ENCODE results near the gene ZNF77.
A peak's percentile ranks its signal among the peaks of the same experiment; 100 is the strongest.

ZNF77 gene

GRCh38 chr19:2888731-2889224, 56.0 kb downstream of the ZNF77 start:
- Histone ChIP-seq H3K27ac (ENCODE audit: insufficient read depth in 1 of 2, low read depth in 1 of 2, low read length in 2 of 2, poor library complexity in 1 of 2, severe bottlenecking in 2 of 2) (no peak overlapping the region), H3K36me3 (ENCODE audit: control insufficient read depth in 4 of 4, insufficient read depth in 4 of 4, low read length in 3 of 4) (no peaks in the 10 kb centered on the region), H3K4me3 (ENCODE audit: control insufficient read depth in 1 of 7, extremely low read depth in 1 of 7, insufficient read depth in 4 of 7, low read depth in 2 of 7, low read length in 6 of 7) (peak overlapping the region in 4 of 7 experiments; percentile 29 to 65 (median 50)), H3K27me3 (replicated peaks in 2 of 5; ENCODE audit: control insufficient read depth in 4 of 5, insufficient read depth in 5 of 5, low read length in 4 of 5) (no peaks in the 10 kb centered on the region), H3K4me1 (ENCODE audit: control extremely low read depth in 1 of 4, control insufficient read depth in 4 of 4, insufficient read depth in 4 of 4, low read length in 3 of 4) (peaks cover 0 to 29% (median 4%) of the 10 kb centered on the region in 4 experiments), H3K9me3 (ENCODE audit: control extremely low read depth in 1 of 5, control insufficient read depth in 4 of 5, insufficient read depth in 2 of 5, low read depth in 1 of 5, low read length in 4 of 5) (peaks cover 0 to 10% (median 0%) of the 10 kb centered on the region in 5 experiments)
- WGBS (ENCODE audit: insufficient coverage): 59% methylated on average over 36 of the region's 37 CpGs
- CTCF ChIA-PET: interaction anchor here (0.8 to 1.9 kb wide), 3 partner anchors 16 to 240 kb away, joined by 3 to 4 read pairs (median 3); no protein-coding TSS in a partner anchor
- peak; percentile 61 to 89 (median 74) for DNase-seq
- POLR2A ChIA-PET: interaction anchor here (0.6 to 2.8 kb wide), 2 partner anchors 56 to 61 kb away, joined by 3 to 13 read pairs; partner anchors contain the start of gene ZNF77

DNA sequence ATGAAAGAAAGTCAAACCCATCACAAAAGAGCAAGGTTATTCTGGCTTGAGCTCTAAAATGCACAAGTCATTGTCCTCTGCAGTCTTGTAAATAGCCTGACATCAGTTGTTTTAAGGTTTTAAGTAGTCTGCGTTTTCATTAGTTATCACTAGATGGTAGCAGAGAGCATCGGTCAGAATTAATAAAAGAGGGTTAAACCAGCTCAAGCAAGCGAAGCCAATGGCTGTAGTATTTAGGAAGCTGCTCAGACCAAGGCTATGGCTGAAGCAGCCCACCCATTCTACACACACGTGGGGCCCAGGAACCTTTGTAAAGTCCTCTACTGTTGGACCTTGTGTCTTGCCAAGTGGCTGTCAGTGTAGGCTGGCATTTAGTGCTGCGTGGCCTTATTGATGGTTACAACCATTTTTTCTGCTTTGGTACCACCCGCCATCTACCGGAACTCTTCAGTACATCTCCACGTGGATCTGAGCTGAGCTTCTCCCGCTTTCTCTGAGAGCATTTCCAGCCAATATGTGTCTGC, 57.3 kb downstream of the ZNF77 start:
- Histone ChIP-seq H3K36me3 (ENCODE audit: control insufficient read depth in 4 of 4, insufficient read depth in 4 of 4, low read length in 3 of 4) (no peaks in the 10 kb centered on the region), H3K9me3 (ENCODE audit: control extremely low read depth in 1 of 5, control insufficient read depth in 4 of 5, insufficient read depth in 2 of 5, low read depth in 1 of 5, low read length in 4 of 5) (peaks cover 0 to 10% (median 0%) of the 10 kb centered on the region in 5 experiments), H3K4me3 (ENCODE audit: control insufficient read depth in 1 of 7, extremely low read depth in 1 of 7, insufficient read depth in 4 of 7, low read depth in 2 of 7, low read length in 6 of 7) (peak overlapping the region in 1 of 7 experiments; percentile 7), H3K4me1 (ENCODE audit: control extremely low read depth in 1 of 4, control insufficient read depth in 4 of 4, insufficient read depth in 4 of 4, low read length in 3 of 4) (peaks cover 0 to 29% (median 4%) of the 10 kb centered on the region in 4 experiments), H3K27me3 (replicated peaks in 2 of 5; ENCODE audit: control insufficient read depth in 4 of 5, insufficient read depth in 5 of 5, low read length in 4 of 5) (no peaks in the 10 kb centered on the region), H3K27ac (ENCODE audit: insufficient read depth in 1 of 2, low read depth in 1 of 2, low read length in 2 of 2, poor library complexity in 1 of 2, severe bottlenecking in 2 of 2) (no peak overlapping the region)
- DNase-seq: peak; percentile 72 to 84 (median 82)
- ChIA-PET CTCF (interaction anchor here (0.9 to 1.9 kb wide), 11 partner anchors 12 to 239 kb away, joined by 3 to 14 read pairs (median 4); partner anchors contain the start of genes ZNF555 and ZNF77), POLR2A (interaction anchor here (2.8 kb wide), 1 partner anchor 63 kb away, joined by 13 read pairs; no protein-coding TSS in a partner anchor)
- WGBS (ENCODE audit: insufficient coverage): 39% methylated on average over 7 of the region's 9 CpGs

DNA sequence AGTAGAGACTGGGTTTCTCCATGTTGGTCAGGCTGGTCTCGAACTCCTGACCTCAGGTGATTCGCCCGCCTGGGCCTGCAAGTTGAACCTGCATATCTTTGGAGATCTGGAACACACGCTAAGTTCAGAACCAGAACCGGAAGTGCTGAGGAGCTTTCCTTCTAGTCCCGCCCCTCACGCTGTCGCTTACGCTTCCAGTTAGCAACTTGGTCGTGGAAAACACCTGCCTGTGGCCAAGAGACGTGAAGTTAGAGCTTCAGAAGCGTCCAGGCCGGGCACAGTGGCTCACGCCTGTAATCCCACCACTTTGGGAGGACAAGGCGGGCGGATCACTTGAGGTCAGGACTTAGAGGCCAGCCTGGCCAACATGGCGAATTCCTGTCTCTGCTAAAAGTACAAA, 59.0 kb downstream of the ZNF77 start:
- ChIA-PET POLR2A (no interaction called here), CTCF (no interaction called here)
- 95% methylated on average over 17 of the region's 17 CpGs for WGBS (ENCODE audit: insufficient coverage)
- Histone ChIP-seq H3K9me3 (ENCODE audit: control extremely low read depth in 1 of 5, control insufficient read depth in 4 of 5, insufficient read depth in 2 of 5, low read depth in 1 of 5, low read length in 4 of 5) (peaks cover 0 to 10% (median 0%) of the 10 kb centered on the region in 5 experiments), H3K4me3 (ENCODE audit: control insufficient read depth in 1 of 7, extremely low read depth in 1 of 7, insufficient read depth in 4 of 7, low read depth in 2 of 7, low read length in 6 of 7) (no peak overlapping the region), H3K36me3 (ENCODE audit: control insufficient read depth in 4 of 4, insufficient read depth in 4 of 4, low read length in 3 of 4) (no peaks in the 10 kb centered on the region), H3K4me1 (ENCODE audit: control extremely low read depth in 1 of 4, control insufficient read depth in 4 of 4, insufficient read depth in 4 of 4, low read length in 3 of 4) (peaks cover 0 to 24% (median 4%) of the 10 kb centered on the region in 4 experiments), H3K27me3 (replicated peaks in 2 of 5; ENCODE audit: control insufficient read depth in 4 of 5, insufficient read depth in 5 of 5, low read length in 4 of 5) (no peaks in the 10 kb centered on the region), H3K27ac (ENCODE audit: insufficient read depth in 1 of 2, low read depth in 1 of 2, low read length in 2 of 2, poor library complexity in 1 of 2, severe bottlenecking in 2 of 2) (no peak overlapping the region)
- DNase-seq: no peak

DNA sequence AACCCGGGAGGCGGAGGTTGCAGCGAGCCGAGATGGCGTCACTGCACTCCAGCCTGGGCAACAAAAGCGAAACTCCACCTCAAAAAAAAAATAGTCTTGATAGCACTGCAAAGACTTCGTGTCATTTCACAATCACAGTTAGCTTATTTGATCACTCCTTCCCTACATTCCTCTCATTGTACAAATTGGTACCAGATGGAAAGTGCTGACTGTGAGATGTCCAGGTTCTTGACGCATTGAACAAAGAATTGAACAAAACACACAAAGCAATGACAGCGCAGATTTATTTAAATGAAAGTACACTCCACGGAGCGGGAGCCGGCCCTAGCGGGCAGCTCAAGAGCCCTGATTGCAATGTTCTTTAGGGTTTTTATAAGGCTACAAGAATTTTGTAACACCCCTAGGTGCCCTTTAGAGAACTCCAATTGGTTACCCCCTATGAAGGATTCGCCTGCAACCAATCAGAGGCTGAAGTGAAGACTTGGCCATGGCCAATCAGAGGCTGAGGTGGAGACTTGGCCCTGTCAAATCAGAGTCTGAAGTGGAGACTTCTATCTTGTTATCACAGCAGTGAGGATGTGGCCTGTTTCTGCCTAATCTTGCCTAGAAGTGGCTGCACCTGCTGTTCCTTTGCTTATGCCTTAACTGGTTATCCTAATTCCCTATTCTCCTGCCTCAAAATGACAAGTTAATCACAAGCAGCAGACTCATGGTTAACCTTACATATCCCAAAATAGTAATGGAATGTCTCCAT, 60.9 kb downstream of the ZNF77 start:
- peak in 2 of 3 donors; percentile 34 to 52 for DNase-seq
- WGBS (ENCODE audit: insufficient coverage): 95% methylated on average over 14 of the region's 14 CpGs
- Histone ChIP-seq H3K9me3 (ENCODE audit: control extremely low read depth in 1 of 5, control insufficient read depth in 4 of 5, insufficient read depth in 2 of 5, low read depth in 1 of 5, low read length in 4 of 5) (peaks cover 0 to 10% (median 0%) of the 10 kb centered on the region in 5 experiments), H3K4me3 (ENCODE audit: control insufficient read depth in 1 of 7, extremely low read depth in 1 of 7, insufficient read depth in 4 of 7, low read depth in 2 of 7, low read length in 6 of 7) (no peak overlapping the region), H3K4me1 (ENCODE audit: control extremely low read depth in 1 of 4, control insufficient read depth in 4 of 4, insufficient read depth in 4 of 4, low read length in 3 of 4) (peaks cover 0 to 19% (median 4%) of the 10 kb centered on the region in 4 experiments), H3K27ac (ENCODE audit: insufficient read depth in 1 of 2, low read depth in 1 of 2, low read length in 2 of 2, poor library complexity in 1 of 2, severe bottlenecking in 2 of 2) (no peak overlapping the region), H3K27me3 (replicated peaks in 2 of 5; ENCODE audit: control insufficient read depth in 4 of 5, insufficient read depth in 5 of 5, low read length in 4 of 5) (no peaks in the 10 kb centered on the region), H3K36me3 (ENCODE audit: control insufficient read depth in 4 of 4, insufficient read depth in 4 of 4, low read length in 3 of 4) (no peaks in the 10 kb centered on the region)
- ChIA-PET POLR2A (interaction anchor here (0.7 kb wide), 1 partner anchor 211 kb away, joined by 3 read pairs; no protein-coding TSS in a partner anchor), CTCF (interaction anchor here (1.7 to 1.8 kb wide), 2 partner anchors 14 to 225 kb away, joined by 3 read pairs; no protein-coding TSS in a partner anchor)
